ENCODE measurements around the gene HNRNPA3.

DNA sequence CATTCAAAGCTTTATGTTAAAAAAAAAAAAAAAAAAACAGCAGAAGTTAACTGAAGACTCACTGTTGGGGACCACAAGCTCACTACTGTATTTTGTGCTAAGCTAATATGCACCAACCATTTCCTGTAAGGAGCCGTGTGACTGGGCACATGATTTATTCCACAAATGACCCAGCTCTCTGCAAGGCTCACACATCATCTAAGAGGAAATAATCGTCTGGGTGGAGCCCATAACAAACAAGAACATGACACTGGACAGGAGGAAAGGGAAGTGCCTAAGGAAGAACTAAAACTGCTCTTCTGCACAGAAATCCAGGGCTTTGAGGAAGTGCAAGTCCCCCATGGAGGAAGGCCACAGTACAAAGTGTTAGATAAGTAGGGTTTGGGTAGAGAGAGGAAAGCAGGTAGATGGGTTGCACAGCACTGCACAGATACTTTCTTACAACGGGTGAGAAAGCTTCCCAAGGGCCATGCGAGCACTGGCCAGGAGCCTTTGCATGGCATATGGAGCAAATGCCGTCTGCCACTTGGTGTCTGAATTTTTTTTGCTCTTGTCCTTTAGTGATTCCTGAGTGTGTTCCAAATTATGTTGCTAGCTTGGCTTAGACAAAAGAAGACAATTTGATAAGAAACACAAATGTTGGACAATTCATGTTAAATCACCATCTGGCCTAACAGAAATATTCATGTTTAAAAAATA lies 27.5 kb downstream of the HNRNPA3 start:
- TF ChIP-seq EZH2 (IDR thresholded peaks at IDR 0.05; ENCODE audit: insufficient read depth, poor library complexity, severe bottlenecking) (no peak), EZH2phosphoT487 (IDR thresholded peaks at IDR 0.05; ENCODE audit: insufficient read depth, low read depth) (no peak)

Measured in GM23248 (cell line).